RWPE2 (cell line): ENCODE results near the gene TMEM11.

Experiments used
- ATAC-seq: fragments of 200-7000 bp; cut with Tn5 transposase; 3 replicates; pipeline ENCODE4 v1.9.1; 2021; ENCODE audit warnings: low read depth
- DNase-seq: peaks from one replicate; pipeline ENCODE4 v3.0.0-alpha.2; 2020; ENCODE audit warnings: low spot score
- H3K27ac ChIP-seq: fragments of 450-650 bp; 2 replicates; pipeline ENCODE4 v1.5.1; 2017; ENCODE audit warnings: mild to moderate bottlenecking; ENCODE audit not compliant: poor library complexity, severe bottlenecking
- H3K27me3 ChIP-seq: fragments of 250-450 bp; sonication (Bioruptor Pico); 2 replicates; pipeline ENCODE4 v1.5.1; 2021; ENCODE audit warnings: mild to moderate bottlenecking, moderate library complexity; ENCODE audit not compliant: insufficient read depth, poor library complexity, severe bottlenecking
- H3K36me3 ChIP-seq: fragments of 250-450 bp; sonication (Bioruptor Pico); 2 replicates; pipeline ENCODE4 v1.5.1; 2020; ENCODE audit warnings: low read depth, mild to moderate bottlenecking, moderate library complexity
- H3K4me1 ChIP-seq: fragments of 250-450 bp; sonication (Bioruptor Pico); 2 replicates; pipeline ENCODE4 v1.5.1; 2021; ENCODE audit warnings: mild to moderate bottlenecking, moderate library complexity; ENCODE audit not compliant: insufficient read depth, poor library complexity, severe bottlenecking
- H3K4me3 ChIP-seq: fragments of 250-450 bp; sonication (Bioruptor Pico); 2 replicates; pipeline ENCODE4 v1.5.1; 2021; ENCODE audit warnings: mild to moderate bottlenecking, moderate library complexity; ENCODE audit not compliant: severe bottlenecking
- H3K9me3 ChIP-seq: fragments of 250-450 bp; sonication (Bioruptor Pico); 2 replicates; pipeline ENCODE4 v1.5.1; 2021; ENCODE audit warnings: mild to moderate bottlenecking, moderate library complexity; ENCODE audit not compliant: severe bottlenecking
- TF ChIP-seq, protein P1 (sequence below): fragments of 450-650 bp; IDR thresholded peaks from one replicate; pipeline ENCODE4 v1.5.1; 2017; ENCODE audit warnings: mild to moderate bottlenecking, moderate library complexity; ENCODE audit not compliant: poor library complexity, severe bottlenecking

Gene TMEM11

GRCh38 chr17:21191698-21192097 is 22.3 kb downstream of the TMEM11 start:
- DNase-seq (no peak), ATAC-seq (no peak)
- Histone ChIP-seq H3K27me3 (no peaks in the 10 kb centered on the region), H3K4me1 (no peaks in the 10 kb centered on the region), H3K27ac (no peak overlapping the region), H3K36me3 (peaks cover 6% of the 10 kb centered on the region), H3K9me3 (no peaks in the 10 kb centered on the region), H3K4me3 (no peak overlapping the region)
- TF ChIP-seq, protein P1, sequence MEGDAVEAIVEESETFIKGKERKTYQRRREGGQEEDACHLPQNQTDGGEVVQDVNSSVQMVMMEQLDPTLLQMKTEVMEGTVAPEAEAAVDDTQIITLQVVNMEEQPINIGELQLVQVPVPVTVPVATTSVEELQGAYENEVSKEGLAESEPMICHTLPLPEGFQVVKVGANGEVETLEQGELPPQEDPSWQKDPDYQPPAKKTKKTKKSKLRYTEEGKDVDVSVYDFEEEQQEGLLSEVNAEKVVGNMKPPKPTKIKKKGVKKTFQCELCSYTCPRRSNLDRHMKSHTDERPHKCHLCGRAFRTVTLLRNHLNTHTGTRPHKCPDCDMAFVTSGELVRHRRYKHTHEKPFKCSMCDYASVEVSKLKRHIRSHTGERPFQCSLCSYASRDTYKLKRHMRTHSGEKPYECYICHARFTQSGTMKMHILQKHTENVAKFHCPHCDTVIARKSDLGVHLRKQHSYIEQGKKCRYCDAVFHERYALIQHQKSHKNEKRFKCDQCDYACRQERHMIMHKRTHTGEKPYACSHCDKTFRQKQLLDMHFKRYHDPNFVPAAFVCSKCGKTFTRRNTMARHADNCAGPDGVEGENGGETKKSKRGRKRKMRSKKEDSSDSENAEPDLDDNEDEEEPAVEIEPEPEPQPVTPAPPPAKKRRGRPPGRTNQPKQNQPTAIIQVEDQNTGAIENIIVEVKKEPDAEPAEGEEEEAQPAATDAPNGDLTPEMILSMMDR, result no peak

- Histone ChIP-seq H3K27me3 (no peaks in the 10 kb centered on the region), H3K36me3 (peaks cover 9% of the 10 kb centered on the region), H3K27ac (no peak overlapping the region), H3K4me3 (no peak overlapping the region), H3K9me3 (no peaks in the 10 kb centered on the region), H3K4me1 (no peaks in the 10 kb centered on the region)
- TF ChIP-seq, protein P1, result no peak
- DNase-seq, result no peak
- ATAC-seq, result no peak
Observed at GRCh38 chr17:21190078-21190477, 23.9 kb downstream of the TMEM11 start.

- H3K27me3 ChIP-seq, result no peaks in the 10 kb centered on the region
- TF ChIP-seq, protein P1, result no peak
- H3K4me3 ChIP-seq, result no peak overlapping the region
- no peaks in the 10 kb centered on the region for H3K9me3 ChIP-seq
- DNase-seq, result no peak
- peaks cover 16% of the 10 kb centered on the region for H3K36me3 ChIP-seq
- ATAC-seq, result no peak
- H3K4me1 ChIP-seq, result no peaks in the 10 kb centered on the region
- H3K27ac ChIP-seq, result no peak overlapping the region
Observed at GRCh38 chr17:21189361-21189760, 24.6 kb downstream of the TMEM11 start.

DNA sequence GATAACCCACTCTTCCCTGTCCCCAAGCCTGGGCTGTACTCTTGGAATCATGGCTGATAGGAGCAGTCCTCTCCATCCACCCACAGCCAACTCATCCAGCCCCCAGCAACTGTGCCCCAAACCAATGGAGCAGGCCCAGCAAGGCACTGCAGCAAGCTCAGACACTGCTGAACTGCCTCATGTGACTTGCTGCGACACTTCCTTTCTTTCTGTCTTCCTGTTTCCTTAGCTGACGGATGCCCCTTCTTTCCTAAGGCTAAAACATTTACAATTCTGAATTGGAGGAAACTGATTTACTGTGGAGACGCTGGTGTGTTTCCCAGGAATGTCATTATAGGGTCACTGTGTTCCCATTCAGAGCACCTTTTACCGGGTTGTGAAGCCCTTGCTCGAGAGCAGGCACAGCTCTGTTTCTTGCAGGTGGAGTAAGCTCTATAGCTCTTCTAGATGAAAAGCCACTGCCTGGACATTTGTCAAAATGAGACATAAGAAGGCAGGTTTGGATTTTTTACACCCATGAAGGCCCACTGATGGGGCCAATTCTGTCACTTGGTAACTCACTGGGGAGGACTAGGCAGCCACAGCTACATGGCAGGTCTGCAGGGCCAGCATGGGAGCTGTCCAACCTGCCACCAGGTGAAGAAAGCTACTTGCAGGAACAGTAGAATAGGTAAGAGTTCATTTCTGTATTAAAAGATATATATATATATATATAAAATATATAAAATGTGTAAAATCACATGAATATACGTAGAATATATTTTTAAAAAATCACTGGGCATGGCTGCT is 27.4 kb downstream of the TMEM11 start:
- peaks cover 28% of the 10 kb centered on the region for H3K36me3 ChIP-seq
- DNase-seq (no peak), ATAC-seq (no peak)
- H3K4me1 ChIP-seq, result no peaks in the 10 kb centered on the region
- no peak overlapping the region for H3K4me3 ChIP-seq
- TF ChIP-seq, protein P1, result no peak
- H3K27ac ChIP-seq, result no peak overlapping the region
- no peaks in the 10 kb centered on the region for H3K9me3 ChIP-seq
- no peaks in the 10 kb centered on the region for H3K27me3 ChIP-seq

GRCh38 chr17:21185061-21185460 is 28.9 kb downstream of the TMEM11 start:
- DNase-seq (no peak), ATAC-seq (no peak)
- no peaks in the 10 kb centered on the region for H3K9me3 ChIP-seq
- TF ChIP-seq, protein P1, result no peak
- no peak overlapping the region for H3K4me3 ChIP-seq
- peaks cover 23% of the 10 kb centered on the region for H3K36me3 ChIP-seq
- no peaks in the 10 kb centered on the region for H3K4me1 ChIP-seq
- H3K27me3 ChIP-seq, result no peaks in the 10 kb centered on the region
- H3K27ac ChIP-seq, result no peak overlapping the region
